HG03108 (cell line): Measurements from ENCODE around the gene MSL2.
"Not testable (repeated sequence)": the region's sequence is repeated elsewhere in the genome, so short reads cannot be mapped to it uniquely, and the experiment has no call there.

ENCODE experiments used
- ATAC-seq: cut with Tn5 transposase; IDR thresholded peaks from one replicate; pipeline ENCODE4 v1.9.1; 2021; ENCODE audit warnings: moderate library complexity; ENCODE audit not compliant: unreplicated experiment

The MSL2 gene

GRCh38 chr3:136193278-136194054 is 2.7 kb downstream of the MSL2 start:
- ATAC-seq = no peak

- no peak for ATAC-seq
These were observed 3.3 kb downstream of the MSL2 start for GRCh38 chr3:136192831-136193230.

- ATAC-seq = not testable (repeated sequence)
These were observed 3.9 kb downstream of the MSL2 start for GRCh38 chr3:136192195-136192594.

- no peak for ATAC-seq
These were observed 6.1 kb downstream of the MSL2 start for GRCh38 chr3:136189859-136190617.

- no peak for ATAC-seq
These were observed 7.1 kb downstream of the MSL2 start for GRCh38 chr3:136189043-136189442.

GRCh38 chr3:136187868-136188267 is 8.3 kb downstream of the MSL2 start:
- ATAC-seq = no peak

GRCh38 chr3:136186846-136187245 is 9.3 kb downstream of the MSL2 start:
- ATAC-seq = no peak

GRCh38 chr3:136186344-136186743 is 9.8 kb downstream of the MSL2 start:
- peak; percentile 52 for ATAC-seq

- no peak for ATAC-seq
These were observed 11.4 kb downstream of the MSL2 start for GRCh38 chr3:136184703-136185102.

- no peak for ATAC-seq
These were observed 14.4 kb downstream of the MSL2 start for GRCh38 chr3:136181741-136182140.

- no peak for ATAC-seq
These were observed 18.3 kb downstream of the MSL2 start for GRCh38 chr3:136177876-136178275.

- ATAC-seq = no peak
These were observed 22.1 kb downstream of the MSL2 start for GRCh38 chr3:136173939-136174490.

- no peak for ATAC-seq
These were observed 25.0 kb downstream of the MSL2 start for GRCh38 chr3:136171097-136171542.

- ATAC-seq = not testable (repeated sequence)
These were observed 27.9 kb downstream of the MSL2 start for GRCh38 chr3:136168236-136168635.

GRCh38 chr3:136166507-136166906 is 29.6 kb downstream of the MSL2 start:
- no peak for ATAC-seq

GRCh38 chr3:136163607-136164006 is 32.5 kb downstream of the MSL2 start:
- ATAC-seq = not testable (repeated sequence)

GRCh38 chr3:136162322-136162721 is 33.8 kb downstream of the MSL2 start:
- ATAC-seq = no peak

GRCh38 chr3:136161516-136161915 is 34.6 kb downstream of the MSL2 start:
- ATAC-seq = no peak

- no peak for ATAC-seq
These were observed 43.2 kb downstream of the MSL2 start for GRCh38 chr3:136152963-136153362.

GRCh38 chr3:136152176-136152843 is 43.8 kb downstream of the MSL2 start:
- no peak for ATAC-seq

- ATAC-seq = no peak
These were observed 44.9 kb downstream of the MSL2 start for GRCh38 chr3:136151219-136151618.
